ENCODE results near the gene TCIRG1.

- TF ChIP-seq CTCF (conservative IDR thresholded peaks at IDR 0.05; ENCODE audit: low read depth, low read length): no peak
- no peak for TF ChIP-seq EZH2 (IDR thresholded peaks at IDR 0.05; ENCODE audit: low read length, unreplicated experiment)
- TF ChIP-seq EZH2phosphoT487 (IDR thresholded peaks at IDR 0.05; ENCODE audit: borderline replicate concordance, low read length): no peak
Observed at GRCh38 chr11:68044898-68045351, 6.1 kb downstream of the TCIRG1 start.

Measured in PC-3 (cell line).